Endothelial cell of umbilical vein (primary cell): ENCODE data around the gene SCP2. TPM values are rescaled to one million over a fixed set of nuclear protein-coding genes. Genes with fewer than 3 reads are reported as not detected.

Source experiments
- BruUV-seq: library from RNA; stranded (reverse); fragments of 400-500 nt; replicated peaks from 2 replicates; lab custom pipeline; 2021; lab: Mats Ljungman, UMichigan
- CTCF ChIA-PET: fragments of 300-600, 350-600 bp; sonication (Branson Sonifier 250); formaldehyde crosslinking; loops from one replicate; lab custom pipeline; 2021; ENCODE audit warnings: antibody characterized with exemption, inconsistent platforms; lab: Charles Lee
- POLR2A ChIA-PET: fragments of 300-600, 350-600 bp; sonication (Branson Sonifier 250); formaldehyde crosslinking; loops from one replicate; lab custom pipeline; 2021; ENCODE audit warnings: antibody characterized with exemption, inconsistent platforms; lab: Charles Lee
- DNase-seq: peaks from one replicate; pipeline ENCODE4 v3.0.0-alpha.2; 2011; ENCODE audit warnings: low read depth, low spot score
- FAIRE-seq: peaks from 2 replicates; lab custom pipeline; 2011; peaks lifted over from hg19 to GRCh38; lab: Jason Lieb, UNC
- H2AFZ ChIP-seq: 2 replicates; pipeline ENCODE4 v1.6.0; 2012; ENCODE audit warnings: low read depth, low read length, control low read depth, inconsistent platforms
- H3K27ac ChIP-seq: 2 replicates; pipeline ENCODE4 v1.5.1; 2011; ENCODE audit warnings: low read depth, mild to moderate bottlenecking, control low read depth, low read length, moderate library complexity; ENCODE audit not compliant: insufficient read depth
- H3K27me3 ChIP-seq, 2 experiments: 2 replicates each; pipeline versions ENCODE4 v1.6.0 to v1.6.1; 2011; ENCODE audit warnings: low read length in 2 of 2, mixed read lengths in 1 of 2; ENCODE audit not compliant: control insufficient read depth in 2 of 2, insufficient read depth in 2 of 2
- H3K36me3 ChIP-seq, 2 experiments: 2 replicates in 1 of 2; 3 replicates in 1 of 2; pipeline ENCODE4 v1.5.1; 2011; ENCODE audit warnings: low read length in 2 of 2, mild to moderate bottlenecking in 1 of 2, moderate library complexity in 1 of 2; ENCODE audit not compliant: control insufficient read depth in 2 of 2, insufficient read depth in 2 of 2; ENCODE audit errors: extremely low read depth in 1 of 2
- H3K4me1 ChIP-seq: 3 replicates; pipeline ENCODE4 v1.5.1; 2011; ENCODE audit warnings: mild to moderate bottlenecking, low read length; ENCODE audit not compliant: control insufficient read depth, insufficient read depth; ENCODE audit errors: extremely low read depth
- H3K4me2 ChIP-seq: 2 replicates; pipeline ENCODE4 v1.6.1; 2011; ENCODE audit warnings: low read length, control low read depth, mixed read lengths; ENCODE audit not compliant: insufficient read depth
- H3K4me3 ChIP-seq, 3 experiments: fragments of 200-600 bp in 1 of 3; sonication (generic), shearing (Covaris generic) in 1 of 3; replicated peaks in 1 of 3; 2 replicates each; pipeline ENCODE4 v1.5.1; 2011 to 2016; ENCODE audit warnings: control low read depth in 3 of 3, low read length in 3 of 3, mild to moderate bottlenecking in 2 of 3, inconsistent platforms in 1 of 3, low read depth in 1 of 3, moderate library complexity in 1 of 3; ENCODE audit not compliant: insufficient read depth in 1 of 3
- H3K79me2 ChIP-seq: 2 replicates; pipeline ENCODE4 v1.6.0; 2012; ENCODE audit warnings: low read length, inconsistent platforms; ENCODE audit not compliant: control insufficient read depth, insufficient read depth
- H3K9ac ChIP-seq: replicated peaks from 2 replicates; pipeline ENCODE3; 2011; ENCODE audit warnings: low read length, control low read depth; ENCODE audit not compliant: insufficient read depth; ENCODE audit errors: extremely low read depth
- H3K9me1 ChIP-seq: replicated peaks from 3 replicates; pipeline ENCODE4 v1.6.0; 2011; ENCODE audit warnings: mild to moderate bottlenecking, low read length; ENCODE audit not compliant: control insufficient read depth, insufficient read depth; ENCODE audit errors: extremely low read depth
- H3K9me3 ChIP-seq: replicated peaks from 2 replicates; pipeline ENCODE4 v1.5.1; 2012; ENCODE audit warnings: low read length, inconsistent platforms; ENCODE audit not compliant: control insufficient read depth, insufficient read depth
- H4K20me1 ChIP-seq: replicated peaks from 2 replicates; pipeline ENCODE3; 2011; ENCODE audit warnings: mild to moderate bottlenecking, low read length; ENCODE audit not compliant: control insufficient read depth, insufficient read depth; ENCODE audit errors: extremely low read depth
- EZH2 ChIP-seq: IDR thresholded peaks from 2 replicates; pipeline ENCODE4 v1.6.1; 2012; ENCODE audit warnings: borderline replicate concordance, low read depth, mild to moderate bottlenecking, moderate library complexity, low read length, inconsistent platforms; ENCODE audit not compliant: severe bottlenecking
- FOS ChIP-seq: IDR thresholded peaks from 2 replicates; pipeline ENCODE4 v1.6.1; 2011; ENCODE audit warnings: mild to moderate bottlenecking, low read length, moderate library complexity, borderline replicate concordance; ENCODE audit not compliant: insufficient read depth
- GATA2 ChIP-seq: IDR thresholded peaks from 2 replicates; pipeline ENCODE4 v1.7.0; 2011; ENCODE audit warnings: low read depth, mild to moderate bottlenecking, moderate library complexity, mixed read lengths, low read length; ENCODE audit not compliant: insufficient read length, insufficient read depth
- JUN ChIP-seq: IDR thresholded peaks from 2 replicates; pipeline ENCODE4 v1.6.1; 2011; ENCODE audit warnings: borderline replicate concordance, low read depth; ENCODE audit not compliant: insufficient read length, insufficient read depth
- MYC ChIP-seq: IDR thresholded peaks from one replicate; pipeline ENCODE4 v1.6.1; 2011; ENCODE audit warnings: mild to moderate bottlenecking, low read depth, low read length
- POLR2A ChIP-seq: IDR thresholded peaks from 2 replicates; pipeline ENCODE4 v1.6.1; 2012; ENCODE audit warnings: low read depth, mild to moderate bottlenecking, control low read depth, low read length
- POLR2AphosphoS5 ChIP-seq: IDR thresholded peaks from 2 replicates; pipeline ENCODE4 v1.6.1; 2012; ENCODE audit warnings: low read depth, mild to moderate bottlenecking, control low read depth, low read length, moderate library complexity; ENCODE audit not compliant: insufficient read depth
- dilution Hi-C: fragments of 300-500 bp; cut with MboI; formaldehyde crosslinking; loops from one replicate; pipeline ENCODE4 v1.15.0; 2019; ENCODE audit warnings: low sequenced_read_pairs; ENCODE audit not compliant: extremely low pct_ligation_motif_present
- intact Hi-C: fragments of 100-400 bp; cut with micrococcal nuclease; formaldehyde crosslinking; loops from one replicate; pipeline ENCODE4 v1.10.0; 2022
- polyA plus RNA-seq, 4 experiments: library from polyadenylated mRNA; depleted of rRNA in 3 of 4; stranded (reverse) in 3 of 4; unstranded in 1 of 4; fragments of >200 nt; gene quantifications; 2 replicates each; pipeline versions ENCODE4 v1.2.1 to v1.2.3, GENCODE V29; 2011 to 2012; ENCODE audit warnings: missing spikeins in 1 of 4
- total RNA-seq: library from RNA; stranded (reverse); gene quantifications from 2 replicates; pipeline ENCODE4 v1.2.3, GENCODE V29; 2021
- TF ChIP-seq, protein P1 (sequence below), 2 donors: IDR thresholded peaks; 1 replicate in 1 of 2; 2 replicates in 1 of 2; pipeline ENCODE4 v1.5.1; 2011; ENCODE audit warnings: low read length in 2 of 2, mild to moderate bottlenecking in 2 of 2, moderate library complexity in 2 of 2, control low read depth in 1 of 2, inconsistent platforms in 1 of 2, low read depth in 1 of 2; ENCODE audit not compliant: insufficient read depth in 1 of 2; ENCODE audit errors: extremely low read depth in 1 of 2
- TF ChIP-seq, protein P2 (sequence below): IDR thresholded peaks from 2 replicates; pipeline ENCODE4 v1.6.1; 2011; ENCODE audit not compliant: insufficient read depth, insufficient read length

SCP2 gene
- total and polyA plus RNA-seq, 2 donors (not counting 3 experiments of a cell fraction or from before 2014, with no cell fraction given), result 42.4 to 92.7 TPM

DNA sequence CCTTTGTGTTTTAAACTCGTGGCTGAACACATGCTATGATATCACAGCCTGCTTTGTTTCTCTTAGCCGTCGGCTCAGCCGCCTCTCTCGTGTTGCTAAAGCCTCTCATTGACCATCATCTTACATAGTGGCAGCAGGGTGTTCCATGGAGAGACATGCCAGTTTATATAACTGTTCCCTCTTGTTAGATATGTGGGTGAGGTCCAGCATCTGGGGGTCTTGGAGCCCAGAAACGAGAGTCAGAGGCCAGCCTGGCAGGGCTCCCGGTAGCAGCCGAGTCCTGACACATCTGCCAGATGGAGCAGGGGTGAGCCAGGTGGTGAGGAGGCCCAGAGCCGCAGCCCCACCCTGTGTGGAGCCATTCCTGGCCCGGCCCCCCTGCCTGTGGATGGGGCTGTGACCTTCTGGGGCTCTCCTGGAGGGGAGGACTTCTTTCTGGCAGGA is 146.8 kb downstream of the SCP2 start:
- Histone ChIP-seq H3K4me2 (no peak overlapping the region), H3K79me2 (no peaks in the 10 kb centered on the region), H3K9ac (no peak overlapping the region), H3K27me3 (no peaks in the 10 kb centered on the region), H3K4me1 (no peaks in the 10 kb centered on the region), H3K36me3 (no peaks in the 10 kb centered on the region), H3K9me1 (no peaks in the 10 kb centered on the region), H3K4me3 (no peak overlapping the region), H2AFZ (no peak overlapping the region), H3K27ac (no peak overlapping the region), H4K20me1 (no peaks in the 10 kb centered on the region), H3K9me3 (no peaks in the 10 kb centered on the region)
- no peak for FAIRE-seq
- intact Hi-C loops (no loop called here), dilution Hi-C loops (no loop called here)
- BruUV-seq, result no TSS peak
- no peak for DNase-seq
- POLR2A ChIA-PET, result no interaction called here
- no peak for TF ChIP-seq POLR2A
- TF ChIP-seq, protein P1, sequence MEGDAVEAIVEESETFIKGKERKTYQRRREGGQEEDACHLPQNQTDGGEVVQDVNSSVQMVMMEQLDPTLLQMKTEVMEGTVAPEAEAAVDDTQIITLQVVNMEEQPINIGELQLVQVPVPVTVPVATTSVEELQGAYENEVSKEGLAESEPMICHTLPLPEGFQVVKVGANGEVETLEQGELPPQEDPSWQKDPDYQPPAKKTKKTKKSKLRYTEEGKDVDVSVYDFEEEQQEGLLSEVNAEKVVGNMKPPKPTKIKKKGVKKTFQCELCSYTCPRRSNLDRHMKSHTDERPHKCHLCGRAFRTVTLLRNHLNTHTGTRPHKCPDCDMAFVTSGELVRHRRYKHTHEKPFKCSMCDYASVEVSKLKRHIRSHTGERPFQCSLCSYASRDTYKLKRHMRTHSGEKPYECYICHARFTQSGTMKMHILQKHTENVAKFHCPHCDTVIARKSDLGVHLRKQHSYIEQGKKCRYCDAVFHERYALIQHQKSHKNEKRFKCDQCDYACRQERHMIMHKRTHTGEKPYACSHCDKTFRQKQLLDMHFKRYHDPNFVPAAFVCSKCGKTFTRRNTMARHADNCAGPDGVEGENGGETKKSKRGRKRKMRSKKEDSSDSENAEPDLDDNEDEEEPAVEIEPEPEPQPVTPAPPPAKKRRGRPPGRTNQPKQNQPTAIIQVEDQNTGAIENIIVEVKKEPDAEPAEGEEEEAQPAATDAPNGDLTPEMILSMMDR (IDR thresholded peaks at IDR 0.05; ENCODE audit: extremely low read depth in 1 of 2, insufficient read depth in 1 of 2, low read depth in 1 of 2, low read length in 2 of 2), result no peak
- no peak for TF ChIP-seq MYC
- TF ChIP-seq EZH2, result no peak
- no peak for TF ChIP-seq GATA2
- TF ChIP-seq POLR2AphosphoS5, result no peak
- no peak for TF ChIP-seq JUN
- TF ChIP-seq, protein P2, sequence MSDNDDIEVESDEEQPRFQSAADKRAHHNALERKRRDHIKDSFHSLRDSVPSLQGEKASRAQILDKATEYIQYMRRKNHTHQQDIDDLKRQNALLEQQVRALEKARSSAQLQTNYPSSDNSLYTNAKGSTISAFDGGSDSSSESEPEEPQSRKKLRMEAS, result no peak
- no peak for TF ChIP-seq FOS
- CTCF ChIA-PET, result no interaction called here
